Naive B cell (primary cell): Measurements from ENCODE around the gene HOXB2. TPM values are rescaled to one million over a fixed set of nuclear protein-coding genes. Genes with fewer than 3 reads are reported as not detected.
A peak's percentile ranks its signal among the peaks of the same experiment; 100 is the strongest.
"Not testable (repeated sequence)": the region's sequence is repeated elsewhere in the genome, so short reads cannot be mapped to it uniquely, and the experiment has no call there.

Experiments
- ATAC-seq, 2 donors: fragments of 150-1000 bp; cut with Tn5 transposase; 2 replicates each; pipeline ENCODE4 v1.10.0; 2021; ENCODE audit warnings: low read depth in 2 of 2, mild to moderate bottlenecking in 2 of 2, moderate library complexity in 2 of 2
- DNase-seq: peaks from one replicate; pipeline ENCODE4 v3.0.0; 2022
- H3K27ac Mint-ChIP-seq, 6 donors: one replicate each; pipeline ENCODE4 v1.8.0; 2020 to 2022; ENCODE audit warnings: mild to moderate bottlenecking in 6 of 6, mixed read lengths in 6 of 6, moderate library complexity in 5 of 6, inconsistent platforms in 2 of 6
- H3K27me3 Mint-ChIP-seq, 3 donors: one replicate each; pipeline ENCODE4 v1.8.0; 2021 to 2022; ENCODE audit warnings: mixed read lengths in 3 of 3, mild to moderate bottlenecking in 1 of 3
- H3K36me3 Mint-ChIP-seq, 2 donors: one replicate each; pipeline ENCODE4 v1.8.0; 2020 to 2022; ENCODE audit warnings: mixed read lengths in 2 of 2, inconsistent platforms in 1 of 2, mild to moderate bottlenecking in 1 of 2
- H3K4me1 Mint-ChIP-seq, 3 donors: one replicate each; pipeline ENCODE4 v1.8.0; 2020 to 2022; ENCODE audit warnings: mixed read lengths in 3 of 3, inconsistent platforms in 1 of 3, mild to moderate bottlenecking in 1 of 3, moderate library complexity in 1 of 3
- H3K4me3 Mint-ChIP-seq, 8 donors: one replicate each; pipeline ENCODE4 v1.8.0; 2020 to 2022; ENCODE audit warnings: mild to moderate bottlenecking in 8 of 8, mixed read lengths in 8 of 8, moderate library complexity in 8 of 8, inconsistent platforms in 2 of 8
- H3K9me3 Mint-ChIP-seq, 7 donors: one replicate each; pipeline ENCODE4 v1.8.0; 2020 to 2022; ENCODE audit warnings: mixed read lengths in 7 of 7, mild to moderate bottlenecking in 5 of 7, inconsistent platforms in 2 of 7, moderate library complexity in 1 of 7
- polyA plus RNA-seq, 6 donors: library from polyadenylated mRNA; unstranded; fragments of 300-500 nt; fragmentation: Illumina TruSeq; gene quantifications; one replicate each; pipeline ENCODE4 v1.2.3, GENCODE V29; 2021; ENCODE audit warnings: low read depth in 6 of 6

The HOXB2 gene
- polyA plus RNA-seq, 6 donors from 2014 or later, result 2.3 to 9.3 (median 5.5) TPM

- Mint-ChIP-seq H3K4me1 (peaks cover 29 to 59% (median 45%) of the 10 kb centered on the region in 3 donors), H3K27me3 (peaks cover 67 to 72% (median 70%) of the 10 kb centered on the region in 3 donors), H3K9me3 (no peaks in the 10 kb centered on the region), H3K4me3 (peak overlapping the region; percentile 85 to 97 (median 96)), H3K36me3 (peaks cover 4 to 17% of the 10 kb centered on the region in 2 donors), H3K27ac (peak overlapping the region in 2 of 6 donors; percentile 37 to 65)
- peak; percentile 11 for DNase-seq
- ATAC-seq, result no peak
Measured at GRCh38 chr17:48544349-48545021, 424 bp downstream of the HOXB2 start.

- peak overlapping the region; percentile 85 to 97 (median 96) for H3K4me3 Mint-ChIP-seq
- H3K36me3 Mint-ChIP-seq, result peaks cover 4 to 17% of the 10 kb centered on the region in 2 donors
- H3K9me3 Mint-ChIP-seq, result no peaks in the 10 kb centered on the region
- DNase-seq (peak; percentile 9), ATAC-seq (peak; percentile 25 to 34)
- peak overlapping the region in 3 of 6 donors; percentile 37 to 91 (median 71) for H3K27ac Mint-ChIP-seq
- H3K27me3 Mint-ChIP-seq, result peaks cover 65 to 72% (median 70%) of the 10 kb centered on the region in 3 donors
- peaks cover 29 to 59% (median 45%) of the 10 kb centered on the region in 3 donors for H3K4me1 Mint-ChIP-seq
Measured at GRCh38 chr17:48543854-48544348, 1.0 kb downstream of the HOXB2 start.

- ATAC-seq, result peak; percentile 68
- Mint-ChIP-seq H3K9me3 (no peaks in the 10 kb centered on the region), H3K27ac (peak overlapping the region in 5 of 6 donors; percentile 32 to 93 (median 90)), H3K4me1 (peaks cover 29 to 55% (median 45%) of the 10 kb centered on the region in 3 donors), H3K27me3 (peaks cover 61 to 72% (median 70%) of the 10 kb centered on the region in 3 donors), H3K4me3 (peak overlapping the region; percentile 85 to 99 (median 96)), H3K36me3 (peaks cover 4 to 17% of the 10 kb centered on the region in 2 donors)
- DNase-seq, result peak; percentile 58
Measured at GRCh38 chr17:48543107-48543853, 1.6 kb downstream of the HOXB2 start.

DNA sequence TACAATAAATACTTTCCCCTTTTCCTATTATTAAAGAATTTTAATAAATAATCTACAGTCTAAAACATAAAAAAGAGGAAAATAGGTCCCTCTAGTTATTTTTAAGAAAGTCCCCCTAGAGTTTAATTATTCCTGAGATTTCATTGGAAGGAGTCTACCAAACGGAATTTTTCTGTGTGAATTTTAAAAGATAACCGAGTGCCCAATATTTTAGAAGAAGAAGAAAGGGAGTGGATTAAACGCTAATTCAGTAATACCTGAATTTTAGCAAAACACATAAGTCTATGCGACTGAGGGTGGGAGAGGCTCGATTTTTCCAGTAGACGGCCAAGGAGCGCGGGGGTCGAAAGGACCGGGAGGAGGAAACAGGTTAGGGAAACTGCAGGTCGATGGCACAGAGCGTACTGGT is 2.2 kb downstream of the HOXB2 start:
- peak; percentile 2 to 12 for ATAC-seq
- Mint-ChIP-seq H3K4me1 (peaks cover 29 to 50% (median 42%) of the 10 kb centered on the region in 3 donors), H3K27ac (peak overlapping the region in 5 of 6 donors; percentile 19 to 93 (median 90)), H3K36me3 (peaks cover 4 to 17% of the 10 kb centered on the region in 2 donors), H3K27me3 (peaks cover 56 to 72% (median 71%) of the 10 kb centered on the region in 3 donors), H3K4me3 (peak overlapping the region; percentile 85 to 99 (median 96)), H3K9me3 (no peaks in the 10 kb centered on the region)
- DNase-seq, result no peak

DNA sequence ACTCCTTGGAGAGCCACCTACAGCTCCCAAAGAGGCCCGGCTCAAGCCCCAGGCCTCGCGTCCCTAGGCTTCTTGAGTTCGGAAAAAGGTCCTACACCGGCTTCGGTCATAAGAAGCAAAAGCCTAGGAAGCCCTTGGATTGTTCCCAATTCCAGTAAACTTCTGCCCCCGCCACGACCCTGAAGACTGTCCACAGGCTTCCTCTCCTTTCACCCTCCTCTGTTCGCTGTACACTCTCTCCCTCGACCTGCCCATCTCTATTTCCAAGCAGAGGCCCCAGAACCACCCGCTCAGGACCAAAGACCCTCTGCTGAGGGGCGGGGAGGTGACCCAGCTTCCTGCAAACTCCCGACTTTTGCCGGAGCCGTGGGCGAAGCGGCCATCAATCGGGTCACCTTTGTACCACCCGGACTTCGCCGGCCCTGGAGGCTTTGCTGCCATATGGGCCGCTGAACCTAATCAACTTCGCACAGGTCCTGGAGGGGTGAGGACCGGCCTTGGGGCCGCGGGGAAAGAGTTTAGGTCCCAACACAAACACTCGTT is 2.7 kb downstream of the HOXB2 start:
- Mint-ChIP-seq H3K27me3 (peaks cover 56 to 77% (median 71%) of the 10 kb centered on the region in 3 donors), H3K27ac (peak overlapping the region in 5 of 6 donors; percentile 79 to 99 (median 93)), H3K9me3 (no peaks in the 10 kb centered on the region), H3K4me1 (peaks cover 29 to 46% (median 40%) of the 10 kb centered on the region in 3 donors), H3K4me3 (peak overlapping the region; percentile 85 to 99 (median 96)), H3K36me3 (peaks cover 4 to 17% of the 10 kb centered on the region in 2 donors)
- ATAC-seq (peak in 1 of 2 donors; percentile 9), DNase-seq (peak; percentile 21)

DNA sequence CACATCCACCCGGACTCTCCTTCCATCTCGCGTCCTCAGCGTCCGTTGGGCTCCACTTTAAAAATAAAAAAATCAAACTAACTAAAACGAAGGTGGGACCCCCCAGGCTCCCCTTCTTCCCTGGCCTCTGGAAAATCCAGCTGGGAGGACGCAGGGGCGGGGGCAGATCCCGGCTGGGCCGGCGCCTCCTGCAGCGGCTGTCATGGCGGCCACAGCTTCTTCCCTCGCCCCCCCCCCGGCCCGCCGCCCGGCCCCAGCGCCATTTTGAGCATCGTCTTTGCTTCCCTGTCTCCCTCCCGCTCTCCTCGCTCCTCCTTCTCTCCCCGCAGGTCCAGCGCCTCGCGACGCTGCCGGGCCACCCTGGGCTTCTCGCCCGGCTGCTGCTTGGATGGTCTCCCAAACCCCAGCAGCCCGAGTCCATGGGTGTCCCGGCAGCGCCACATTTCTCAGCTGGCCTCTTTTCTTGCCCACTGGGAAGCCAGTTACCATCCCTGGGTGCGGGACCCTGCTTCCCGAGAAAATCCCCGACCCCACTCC is 3.3 kb downstream of the HOXB2 start:
- peak overlapping the region; percentile 85 to 99 (median 96) for H3K4me3 Mint-ChIP-seq
- peak overlapping the region in 5 of 6 donors; percentile 79 to 99 (median 93) for H3K27ac Mint-ChIP-seq
- H3K27me3 Mint-ChIP-seq, result peaks cover 55 to 81% (median 72%) of the 10 kb centered on the region in 3 donors
- DNase-seq (peak; percentile 29), ATAC-seq (peak; percentile 27 to 32)
- H3K36me3 Mint-ChIP-seq, result peaks cover 4 to 17% of the 10 kb centered on the region in 2 donors
- peaks cover 29 to 42% (median 40%) of the 10 kb centered on the region in 3 donors for H3K4me1 Mint-ChIP-seq
- no peaks in the 10 kb centered on the region for H3K9me3 Mint-ChIP-seq

GRCh38 chr17:48541036-48541576 is 3.8 kb downstream of the HOXB2 start:
- Mint-ChIP-seq H3K4me1 (peaks cover 29 to 40% (median 38%) of the 10 kb centered on the region in 3 donors), H3K27me3 (peaks cover 55 to 81% (median 72%) of the 10 kb centered on the region in 3 donors)
- DNase-seq, result no peak

DNA sequence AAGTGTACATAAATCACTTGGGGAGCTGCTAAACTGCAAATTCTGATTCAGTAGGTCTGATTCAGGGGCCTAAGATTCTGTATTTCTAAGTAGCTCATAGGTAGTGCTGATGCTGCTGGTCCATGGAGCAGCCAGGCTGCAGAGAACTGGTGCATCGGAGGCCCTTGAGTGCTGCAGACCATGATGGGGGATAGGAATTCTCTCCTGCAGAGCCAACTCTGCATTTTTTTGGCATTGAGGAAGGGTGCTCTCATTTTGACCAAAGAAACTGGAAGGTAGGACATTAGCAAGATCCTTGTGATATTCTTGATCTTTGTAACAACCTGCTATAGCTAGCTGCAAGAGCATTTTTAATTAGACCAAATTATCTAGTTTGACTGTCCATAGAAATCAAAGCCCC is 4.7 kb downstream of the HOXB2 start:
- Mint-ChIP-seq H3K27ac (no peak overlapping the region), H3K36me3 (peaks cover 4 to 17% of the 10 kb centered on the region in 2 donors), H3K27me3 (peaks cover 48 to 72% (median 68%) of the 10 kb centered on the region in 3 donors), H3K9me3 (no peaks in the 10 kb centered on the region), H3K4me1 (peaks cover 29 to 40% (median 38%) of the 10 kb centered on the region in 3 donors), H3K4me3 (peak overlapping the region in 3 of 8 donors; percentile 29 to 63 (median 36))
- DNase-seq (no peak), ATAC-seq (no peak)

More at GRCh38 chr17:48541036-48541576, 3.8 kb downstream of the HOXB2 start:
- Mint-ChIP-seq H3K4me3 (peak overlapping the region; percentile 85 to 99 (median 96)), H3K27ac (peak overlapping the region in 5 of 6 donors; percentile 89 to 99 (median 92)), H3K9me3 (no peaks in the 10 kb centered on the region), H3K36me3 (peaks cover 4 to 17% of the 10 kb centered on the region in 2 donors)
- no peak for ATAC-seq

GRCh38 chr17:48539177-48539576 is 5.7 kb downstream of the HOXB2 start:
- no peaks in the 10 kb centered on the region for H3K9me3 Mint-ChIP-seq
- H3K27me3 Mint-ChIP-seq, result peaks cover 44 to 61% (median 57%) of the 10 kb centered on the region in 3 donors
- ATAC-seq (no peak), DNase-seq (no peak)
- H3K4me1 Mint-ChIP-seq, result peaks cover 23 to 33% (median 30%) of the 10 kb centered on the region in 3 donors
- no peak overlapping the region for H3K27ac Mint-ChIP-seq
- H3K4me3 Mint-ChIP-seq, result peak overlapping the region in 1 of 8 donors; percentile 29
- peaks cover 4 to 15% of the 10 kb centered on the region in 2 donors for H3K36me3 Mint-ChIP-seq

GRCh38 chr17:48537316-48537715 is 7.6 kb downstream of the HOXB2 start:
- no peak overlapping the region for H3K4me3 Mint-ChIP-seq
- H3K9me3 Mint-ChIP-seq, result no peaks in the 10 kb centered on the region
- H3K27ac Mint-ChIP-seq, result no peak overlapping the region

DNA sequence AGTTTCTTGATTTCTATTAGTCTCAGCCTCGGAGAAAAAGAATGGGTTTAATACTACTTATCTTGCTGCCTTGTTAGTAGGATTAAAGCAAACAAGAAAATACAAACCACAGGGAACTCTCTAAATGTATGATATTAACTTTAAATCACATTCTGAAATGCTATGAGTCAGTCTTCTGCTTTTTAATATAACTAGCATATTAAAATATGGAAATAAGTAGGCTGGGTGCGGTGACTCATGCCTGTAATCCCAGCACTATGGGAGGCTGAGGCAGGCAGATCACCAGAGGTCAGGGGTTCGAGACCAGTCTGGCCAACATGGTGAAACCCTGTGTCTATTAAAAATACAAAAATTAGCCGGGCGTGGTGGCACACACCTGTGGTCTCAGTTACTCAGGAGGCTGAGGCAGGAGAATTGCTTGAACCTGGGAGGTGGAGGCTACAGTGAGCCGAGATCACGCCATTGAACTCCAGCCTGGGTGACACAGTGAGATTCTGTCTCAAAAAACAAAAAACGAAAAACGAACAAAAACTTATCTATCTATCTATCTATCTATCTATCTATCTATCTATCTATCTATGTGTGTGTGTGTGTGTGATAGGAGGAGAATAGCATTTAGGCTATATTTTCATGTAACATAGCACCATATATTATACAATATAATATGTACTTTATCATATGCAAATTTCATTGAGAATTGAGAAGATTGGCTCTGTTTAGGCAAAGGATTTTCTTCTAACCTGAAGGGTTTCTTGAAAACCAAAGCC is 8.9 kb downstream of the HOXB2 start:
- not testable (repeated sequence) for DNase-seq, H3K27ac Mint-ChIP-seq, H3K36me3 Mint-ChIP-seq, H3K9me3 Mint-ChIP-seq, H3K4me1 Mint-ChIP-seq, ATAC-seq
- Mint-ChIP-seq H3K4me3 (peak overlapping the region in 1 of 8 donors; percentile 42), H3K27me3 (peaks cover 51 to 57% (median 53%) of the 10 kb centered on the region in 3 donors)

More at GRCh38 chr17:48537316-48537715, 7.6 kb downstream of the HOXB2 start:
- H3K27me3 Mint-ChIP-seq, result peaks cover 48 to 57% (median 54%) of the 10 kb centered on the region in 3 donors
- ATAC-seq, result no peak
- H3K36me3 Mint-ChIP-seq, result peaks cover 4 to 8% of the 10 kb centered on the region in 2 donors
- H3K4me1 Mint-ChIP-seq, result peaks cover 10 to 16% (median 15%) of the 10 kb centered on the region in 3 donors
- no peak for DNase-seq

GRCh38 chr17:48532261-48532660 is 12.6 kb downstream of the HOXB2 start:
- Mint-ChIP-seq H3K27ac (no peak overlapping the region), H3K36me3 (no peaks in the 10 kb centered on the region)

More at GRCh38 chr17:48532261-48532660, 12.6 kb downstream of the HOXB2 start:
- Mint-ChIP-seq H3K9me3 (no peaks in the 10 kb centered on the region), H3K27me3 (peaks cover 44 to 70% (median 53%) of the 10 kb centered on the region in 3 donors), H3K4me1 (peaks cover 0 to 2% (median 0%) of the 10 kb centered on the region in 3 donors), H3K4me3 (no peak overlapping the region)
- no peak for ATAC-seq
- no peak for DNase-seq
